Measurements from ENCODE around the gene PARVA.

- TF ChIP-seq EZH2 (IDR thresholded peaks at IDR 0.05; ENCODE audit: borderline replicate concordance) (no peak), CTCF (IDR thresholded peaks at IDR 0.05; ENCODE audit: poor library complexity) (no peak), EZH2phosphoT487 (IDR thresholded peaks at IDR 0.05; ENCODE audit: low read depth, severe bottlenecking, unreplicated experiment) (no peak)
Observed at GRCh38 chr11:12540913-12541582, 163.7 kb downstream of the PARVA start.
